ENCODE measurements around the gene MAPT.
A peak's percentile ranks its signal among the peaks of the same experiment; 100 is the strongest.

Gene MAPT

GRCh38 chr17:45877467-45877866 lies 16.9 kb upstream of the MAPT start:
- no peaks in the 10 kb centered on the region for H3K36me3 ChIP-seq (ENCODE audit: control insufficient read depth, insufficient read depth, low read length)
- no peaks in the 10 kb centered on the region for H3K9me3 ChIP-seq (ENCODE audit: control insufficient read depth, insufficient read depth, low read depth, low read length)
- H3K9ac ChIP-seq (ENCODE audit: low read length) = no peak overlapping the region
- no peaks in the 10 kb centered on the region for H3K4me1 ChIP-seq (ENCODE audit: control insufficient read depth, insufficient read depth, low read length)
- H3K4me3 ChIP-seq (ENCODE audit: low read depth, low read length) = no peak overlapping the region
- peaks cover 2% of the 10 kb centered on the region; the same call in 1 of the 2 replicates for H3K27me3 ChIP-seq (ENCODE audit: control insufficient read depth, insufficient read depth, low read length)
- no peak overlapping the region for H3K27ac ChIP-seq (ENCODE audit: low read depth, low read length)

GRCh38 chr17:45883063-45883462 lies 11.3 kb upstream of the MAPT start:
- no peak overlapping the region for H3K4me3 ChIP-seq (ENCODE audit: low read depth, low read length)
- no peak overlapping the region for H3K9ac ChIP-seq (ENCODE audit: low read length)
- H3K9me3 ChIP-seq (ENCODE audit: control insufficient read depth, insufficient read depth, low read depth, low read length) = no peaks in the 10 kb centered on the region
- no peaks in the 10 kb centered on the region for H3K36me3 ChIP-seq (ENCODE audit: control insufficient read depth, insufficient read depth, low read length)
- no peaks in the 10 kb centered on the region for H3K4me1 ChIP-seq (ENCODE audit: control insufficient read depth, insufficient read depth, low read length)
- peaks cover 2% of the 10 kb centered on the region; the same call in 1 of the 2 replicates for H3K27me3 ChIP-seq (ENCODE audit: control insufficient read depth, insufficient read depth, low read length)
- no peak overlapping the region for H3K27ac ChIP-seq (ENCODE audit: low read depth, low read length)

GRCh38 chr17:45886852-45887251 lies 7.5 kb upstream of the MAPT start:
- Histone ChIP-seq H3K4me1 (ENCODE audit: control insufficient read depth, insufficient read depth, low read length) (no peaks in the 10 kb centered on the region), H3K27me3 (ENCODE audit: control insufficient read depth, insufficient read depth, low read length) (peaks cover 16% of the 10 kb centered on the region; the same call in 1 of the 2 replicates), H3K27ac (ENCODE audit: low read depth, low read length) (no peak overlapping the region), H3K9me3 (ENCODE audit: control insufficient read depth, insufficient read depth, low read depth, low read length) (no peaks in the 10 kb centered on the region), H3K9ac (ENCODE audit: low read length) (no peak overlapping the region), H3K36me3 (ENCODE audit: control insufficient read depth, insufficient read depth, low read length) (no peaks in the 10 kb centered on the region), H3K4me3 (ENCODE audit: low read depth, low read length) (no peak overlapping the region)

- H3K9ac ChIP-seq (ENCODE audit: low read length) = no peak overlapping the region
- no peak overlapping the region for H3K4me3 ChIP-seq (ENCODE audit: low read depth, low read length)
- H3K4me1 ChIP-seq (ENCODE audit: control insufficient read depth, insufficient read depth, low read length) = no peaks in the 10 kb centered on the region
- H3K9me3 ChIP-seq (ENCODE audit: control insufficient read depth, insufficient read depth, low read depth, low read length) = no peaks in the 10 kb centered on the region
- H3K36me3 ChIP-seq (ENCODE audit: control insufficient read depth, insufficient read depth, low read length) = no peaks in the 10 kb centered on the region
- no peak overlapping the region for H3K27ac ChIP-seq (ENCODE audit: low read depth, low read length)
- peaks cover 30% of the 10 kb centered on the region for H3K27me3 ChIP-seq (ENCODE audit: control insufficient read depth, insufficient read depth, low read length)
These were observed 6.0 kb upstream of the MAPT start for GRCh38 chr17:45888392-45888791.

- Histone ChIP-seq H3K27me3 (ENCODE audit: control insufficient read depth, insufficient read depth, low read length) (peaks cover 37% of the 10 kb centered on the region), H3K9ac (ENCODE audit: low read length) (no peak overlapping the region), H3K4me3 (ENCODE audit: low read depth, low read length) (no peak overlapping the region), H3K27ac (ENCODE audit: low read depth, low read length) (no peak overlapping the region), H3K36me3 (ENCODE audit: control insufficient read depth, insufficient read depth, low read length) (no peaks in the 10 kb centered on the region), H3K4me1 (ENCODE audit: control insufficient read depth, insufficient read depth, low read length) (peaks cover 3% of the 10 kb centered on the region; the same call in 1 of the 2 replicates), H3K9me3 (ENCODE audit: control insufficient read depth, insufficient read depth, low read depth, low read length) (no peaks in the 10 kb centered on the region)
These were observed 4.8 kb upstream of the MAPT start for GRCh38 chr17:45889579-45889978.

- H3K9me3 ChIP-seq (ENCODE audit: control insufficient read depth, insufficient read depth, low read depth, low read length) = no peaks in the 10 kb centered on the region
- H3K9ac ChIP-seq (ENCODE audit: low read length) = peak overlapping the region; percentile 66
- peaks cover 12% of the 10 kb centered on the region for H3K4me1 ChIP-seq (ENCODE audit: control insufficient read depth, insufficient read depth, low read length)
- no peak overlapping the region for H3K27ac ChIP-seq (ENCODE audit: low read depth, low read length)
- no peaks in the 10 kb centered on the region for H3K36me3 ChIP-seq (ENCODE audit: control insufficient read depth, insufficient read depth, low read length)
- peaks cover 78% of the 10 kb centered on the region for H3K27me3 ChIP-seq (ENCODE audit: control insufficient read depth, insufficient read depth, low read length)
- peak overlapping the region; percentile 78 for H3K4me3 ChIP-seq (ENCODE audit: low read depth, low read length)
These were observed 681 bp upstream of the MAPT start for GRCh38 chr17:45893725-45894021.

- H3K9ac ChIP-seq (ENCODE audit: low read length) = no peak overlapping the region
- H3K4me1 ChIP-seq (ENCODE audit: control insufficient read depth, insufficient read depth, low read length) = peaks cover 12% of the 10 kb centered on the region
- H3K9me3 ChIP-seq (ENCODE audit: control insufficient read depth, insufficient read depth, low read depth, low read length) = no peaks in the 10 kb centered on the region
- peaks cover 88% of the 10 kb centered on the region for H3K27me3 ChIP-seq (ENCODE audit: control insufficient read depth, insufficient read depth, low read length)
- peak overlapping the region; percentile 78 for H3K4me3 ChIP-seq (ENCODE audit: low read depth, low read length)
- no peak overlapping the region for H3K27ac ChIP-seq (ENCODE audit: low read depth, low read length)
- no peaks in the 10 kb centered on the region for H3K36me3 ChIP-seq (ENCODE audit: control insufficient read depth, insufficient read depth, low read length)
These were observed 1.1 kb downstream of the MAPT start for GRCh38 chr17:45895304-45895968.

GRCh38 chr17:45895969-45896785 lies 1.8 kb downstream of the MAPT start:
- H3K4me1 ChIP-seq (ENCODE audit: control insufficient read depth, insufficient read depth, low read length) = peaks cover 12% of the 10 kb centered on the region
- H3K36me3 ChIP-seq (ENCODE audit: control insufficient read depth, insufficient read depth, low read length) = no peaks in the 10 kb centered on the region
- no peak overlapping the region for H3K9ac ChIP-seq (ENCODE audit: low read length)
- peak overlapping the region; percentile 78 for H3K4me3 ChIP-seq (ENCODE audit: low read depth, low read length)
- no peaks in the 10 kb centered on the region for H3K9me3 ChIP-seq (ENCODE audit: control insufficient read depth, insufficient read depth, low read depth, low read length)
- no peak overlapping the region for H3K27ac ChIP-seq (ENCODE audit: low read depth, low read length)
- peaks cover 90% of the 10 kb centered on the region for H3K27me3 ChIP-seq (ENCODE audit: control insufficient read depth, insufficient read depth, low read length)

- Histone ChIP-seq H3K4me1 (ENCODE audit: control insufficient read depth, insufficient read depth, low read length) (peaks cover 12% of the 10 kb centered on the region), H3K4me3 (ENCODE audit: low read depth, low read length) (peak overlapping the region; percentile 78), H3K27me3 (ENCODE audit: control insufficient read depth, insufficient read depth, low read length) (peaks cover 93% of the 10 kb centered on the region), H3K9me3 (ENCODE audit: control insufficient read depth, insufficient read depth, low read depth, low read length) (no peaks in the 10 kb centered on the region), H3K36me3 (ENCODE audit: control insufficient read depth, insufficient read depth, low read length) (no peaks in the 10 kb centered on the region), H3K27ac (ENCODE audit: low read depth, low read length) (no peak overlapping the region), H3K9ac (ENCODE audit: low read length) (no peak overlapping the region)
These were observed 2.7 kb downstream of the MAPT start for GRCh38 chr17:45896803-45897693.

- Histone ChIP-seq H3K4me1 (ENCODE audit: control insufficient read depth, insufficient read depth, low read length) (peaks cover 12% of the 10 kb centered on the region), H3K9me3 (ENCODE audit: control insufficient read depth, insufficient read depth, low read depth, low read length) (no peaks in the 10 kb centered on the region), H3K27me3 (ENCODE audit: control insufficient read depth, insufficient read depth, low read length) (peaks cover 79% of the 10 kb centered on the region), H3K9ac (ENCODE audit: low read length) (no peak overlapping the region), H3K27ac (ENCODE audit: low read depth, low read length) (no peak overlapping the region), H3K36me3 (ENCODE audit: control insufficient read depth, insufficient read depth, low read length) (no peaks in the 10 kb centered on the region), H3K4me3 (ENCODE audit: low read depth, low read length) (no peak overlapping the region)
These were observed 5.8 kb downstream of the MAPT start for GRCh38 chr17:45900136-45900535.
